ENCODE results near the gene ZNF638. TPM values are rescaled to one million over a fixed set of nuclear protein-coding genes. Genes with fewer than 3 reads are reported as not detected.

Gene ZNF638
- total and polyA plus RNA-seq, 9 of the 15 experiments (the other 6 are each of a cell fraction or from before 2014, with no cell fraction given) = 53.3 to 165 (median 98.8) TPM

DNA sequence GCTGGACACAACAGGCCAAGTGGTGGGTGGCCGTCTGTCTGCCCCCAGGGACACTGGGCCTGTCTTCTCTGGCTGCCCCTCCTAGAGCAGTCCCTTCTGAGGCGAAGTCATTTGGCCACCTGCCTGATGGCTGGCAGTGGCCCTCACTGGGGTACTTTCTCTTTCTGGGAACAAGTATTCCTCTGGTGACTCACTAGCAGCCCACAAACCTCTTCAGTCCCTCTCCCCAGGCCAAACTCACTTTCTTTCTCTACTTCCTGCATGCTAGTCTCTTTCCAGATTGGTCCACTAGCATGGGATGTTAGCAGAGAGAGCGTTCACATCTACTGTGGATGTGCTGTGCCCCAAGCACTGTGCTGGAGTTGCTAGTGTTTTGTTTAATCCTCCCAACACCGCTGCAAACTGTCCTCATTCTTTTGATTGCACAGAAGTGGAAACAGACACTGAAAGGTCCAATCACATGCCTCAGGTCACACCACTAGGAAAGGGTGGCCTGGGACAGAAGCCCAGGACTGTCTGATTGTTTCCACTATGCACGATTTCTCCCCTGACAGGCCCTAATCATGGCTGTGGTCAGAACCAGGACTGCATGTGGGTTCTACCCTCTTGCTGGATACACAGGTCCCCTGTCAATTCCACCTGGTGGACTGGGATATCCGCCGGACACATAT lies 127.0 kb downstream of the ZNF638 start (continued):
- TF ChIP-seq, protein P1, sequence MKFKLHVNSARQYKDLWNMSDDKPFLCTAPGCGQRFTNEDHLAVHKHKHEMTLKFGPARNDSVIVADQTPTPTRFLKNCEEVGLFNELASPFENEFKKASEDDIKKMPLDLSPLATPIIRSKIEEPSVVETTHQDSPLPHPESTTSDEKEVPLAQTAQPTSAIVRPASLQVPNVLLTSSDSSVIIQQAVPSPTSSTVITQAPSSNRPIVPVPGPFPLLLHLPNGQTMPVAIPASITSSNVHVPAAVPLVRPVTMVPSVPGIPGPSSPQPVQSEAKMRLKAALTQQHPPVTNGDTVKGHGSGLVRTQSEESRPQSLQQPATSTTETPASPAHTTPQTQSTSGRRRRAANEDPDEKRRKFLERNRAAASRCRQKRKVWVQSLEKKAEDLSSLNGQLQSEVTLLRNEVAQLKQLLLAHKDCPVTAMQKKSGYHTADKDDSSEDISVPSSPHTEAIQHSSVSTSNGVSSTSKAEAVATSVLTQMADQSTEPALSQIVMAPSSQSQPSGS (CRISPR knock-in tag; IDR thresholded peaks at IDR 0.05) = no peak
- TF ChIP-seq ZNF431 (CRISPR knock-in tag; IDR thresholded peaks at IDR 0.05) (no peak), HDAC8 (tag; IDR thresholded peaks at IDR 0.05) (no peak), FOXP1 (CRISPR knock-in tag; IDR thresholded peaks at IDR 0.05) (no peak), U2AF1 (optimal IDR thresholded peaks at IDR 0.05; ENCODE audit: low read depth, low read length) (no peak), SRF (CRISPR knock-in tag; IDR thresholded peaks at IDR 0.05) (no peak), NRF1 (conservative IDR thresholded peaks at IDR 0.05 in 1 of 2, IDR thresholded peaks at IDR 0.05 in 1 of 2) (no peak), ZFP1 (CRISPR knock-in tag; IDR thresholded peaks at IDR 0.05) (no peak), ZNF24 (IDR thresholded peaks at IDR 0.05) (no peak)
- TF ChIP-seq, protein P2, sequence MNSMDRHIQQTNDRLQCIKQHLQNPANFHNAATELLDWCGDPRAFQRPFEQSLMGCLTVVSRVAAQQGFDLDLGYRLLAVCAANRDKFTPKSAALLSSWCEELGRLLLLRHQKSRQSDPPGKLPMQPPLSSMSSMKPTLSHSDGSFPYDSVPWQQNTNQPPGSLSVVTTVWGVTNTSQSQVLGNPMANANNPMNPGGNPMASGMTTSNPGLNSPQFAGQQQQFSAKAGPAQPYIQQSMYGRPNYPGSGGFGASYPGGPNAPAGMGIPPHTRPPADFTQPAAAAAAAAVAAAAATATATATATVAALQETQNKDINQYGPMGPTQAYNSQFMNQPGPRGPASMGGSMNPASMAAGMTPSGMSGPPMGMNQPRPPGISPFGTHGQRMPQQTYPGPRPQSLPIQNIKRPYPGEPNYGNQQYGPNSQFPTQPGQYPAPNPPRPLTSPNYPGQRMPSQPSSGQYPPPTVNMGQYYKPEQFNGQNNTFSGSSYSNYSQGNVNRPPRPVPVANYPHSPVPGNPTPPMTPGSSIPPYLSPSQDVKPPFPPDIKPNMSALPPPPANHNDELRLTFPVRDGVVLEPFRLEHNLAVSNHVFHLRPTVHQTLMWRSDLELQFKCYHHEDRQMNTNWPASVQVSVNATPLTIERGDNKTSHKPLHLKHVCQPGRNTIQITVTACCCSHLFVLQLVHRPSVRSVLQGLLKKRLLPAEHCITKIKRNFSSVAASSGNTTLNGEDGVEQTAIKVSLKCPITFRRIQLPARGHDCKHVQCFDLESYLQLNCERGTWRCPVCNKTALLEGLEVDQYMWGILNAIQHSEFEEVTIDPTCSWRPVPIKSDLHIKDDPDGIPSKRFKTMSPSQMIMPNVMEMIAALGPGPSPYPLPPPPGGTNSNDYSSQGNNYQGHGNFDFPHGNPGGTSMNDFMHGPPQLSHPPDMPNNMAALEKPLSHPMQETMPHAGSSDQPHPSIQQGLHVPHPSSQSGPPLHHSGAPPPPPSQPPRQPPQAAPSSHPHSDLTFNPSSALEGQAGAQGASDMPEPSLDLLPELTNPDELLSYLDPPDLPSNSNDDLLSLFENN (IDR thresholded peaks at IDR 0.05; ENCODE audit: low read depth in 2 of 2, low read length in 2 of 2) = no peak
- TF ChIP-seq, protein P3, sequence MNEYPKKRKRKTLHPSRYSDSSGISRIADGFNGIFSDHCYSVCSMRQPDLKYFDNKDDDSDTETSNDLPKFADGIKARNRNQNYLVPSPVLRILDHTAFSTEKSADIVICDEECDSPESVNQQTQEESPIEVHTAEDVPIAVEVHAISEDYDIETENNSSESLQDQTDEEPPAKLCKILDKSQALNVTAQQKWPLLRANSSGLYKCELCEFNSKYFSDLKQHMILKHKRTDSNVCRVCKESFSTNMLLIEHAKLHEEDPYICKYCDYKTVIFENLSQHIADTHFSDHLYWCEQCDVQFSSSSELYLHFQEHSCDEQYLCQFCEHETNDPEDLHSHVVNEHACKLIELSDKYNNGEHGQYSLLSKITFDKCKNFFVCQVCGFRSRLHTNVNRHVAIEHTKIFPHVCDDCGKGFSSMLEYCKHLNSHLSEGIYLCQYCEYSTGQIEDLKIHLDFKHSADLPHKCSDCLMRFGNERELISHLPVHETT (CRISPR knock-in tag; conservative IDR thresholded peaks at IDR 0.05 in 1 of 2, IDR thresholded peaks at IDR 0.05 in 1 of 2) = no peak
- TF ChIP-seq, protein P4, sequence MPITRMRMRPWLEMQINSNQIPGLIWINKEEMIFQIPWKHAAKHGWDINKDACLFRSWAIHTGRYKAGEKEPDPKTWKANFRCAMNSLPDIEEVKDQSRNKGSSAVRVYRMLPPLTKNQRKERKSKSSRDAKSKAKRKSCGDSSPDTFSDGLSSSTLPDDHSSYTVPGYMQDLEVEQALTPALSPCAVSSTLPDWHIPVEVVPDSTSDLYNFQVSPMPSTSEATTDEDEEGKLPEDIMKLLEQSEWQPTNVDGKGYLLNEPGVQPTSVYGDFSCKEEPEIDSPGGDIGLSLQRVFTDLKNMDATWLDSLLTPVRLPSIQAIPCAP (CRISPR knock-in tag; IDR thresholded peaks at IDR 0.05; ENCODE audit: borderline replicate concordance) = no peak

Measured in K562 (cell line).